A204.1 (cell line): ENCODE results near the gene MGAT3.
"Not testable (repeated sequence)": the region's sequence is repeated elsewhere in the genome, so short reads cannot be mapped to it uniquely, and the experiment has no call there.

ENCODE experiments used
- FAIRE-seq: peaks from 2 replicates; lab custom pipeline; 2012; peaks lifted over from hg19 to GRCh38; lab: Jason Lieb, UNC

MGAT3 gene

DNA sequence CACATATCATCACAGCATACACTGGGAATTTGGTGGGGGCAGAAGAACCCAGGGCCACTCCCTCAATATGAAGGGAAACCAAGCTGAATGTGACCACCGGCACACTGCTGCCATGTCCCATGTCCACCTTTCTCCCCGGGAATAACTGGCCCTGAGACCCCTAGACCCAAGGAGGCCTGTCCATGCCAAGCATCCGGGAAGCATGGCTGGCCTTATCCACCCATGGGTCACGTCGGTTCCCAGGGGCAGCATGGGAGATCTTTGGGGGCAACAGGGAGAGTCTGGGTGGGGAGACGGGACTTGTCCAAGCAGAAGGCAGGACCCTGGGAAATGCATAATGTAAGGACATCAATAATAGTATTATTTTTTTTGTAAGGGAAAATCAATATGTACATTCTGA lies 34.9 kb downstream of the MGAT3 start:
- no peak for FAIRE-seq

GRCh38 chr22:39492186-39492585 lies 35.4 kb downstream of the MGAT3 start:
- FAIRE-seq = no peak

DNA sequence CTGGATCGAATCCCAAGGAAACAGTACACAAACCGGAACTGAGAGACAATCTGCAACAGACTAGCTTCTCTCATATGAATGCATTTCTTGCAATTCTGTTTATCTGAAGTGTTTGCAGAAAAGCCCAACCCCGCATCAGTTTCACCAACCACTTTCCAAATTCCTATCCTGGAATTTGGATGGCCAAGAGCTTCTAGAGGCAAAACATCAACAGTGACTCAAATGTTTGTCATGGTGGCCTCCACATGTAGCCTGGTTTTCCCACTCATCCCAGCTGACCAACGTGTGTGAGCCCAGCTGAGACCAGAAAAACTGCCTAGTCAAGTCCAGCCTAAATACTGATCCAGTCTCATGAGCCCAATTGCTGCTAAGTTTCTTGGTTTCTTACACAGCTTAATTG lies 36.9 kb downstream of the MGAT3 start:
- FAIRE-seq = no peak

DNA sequence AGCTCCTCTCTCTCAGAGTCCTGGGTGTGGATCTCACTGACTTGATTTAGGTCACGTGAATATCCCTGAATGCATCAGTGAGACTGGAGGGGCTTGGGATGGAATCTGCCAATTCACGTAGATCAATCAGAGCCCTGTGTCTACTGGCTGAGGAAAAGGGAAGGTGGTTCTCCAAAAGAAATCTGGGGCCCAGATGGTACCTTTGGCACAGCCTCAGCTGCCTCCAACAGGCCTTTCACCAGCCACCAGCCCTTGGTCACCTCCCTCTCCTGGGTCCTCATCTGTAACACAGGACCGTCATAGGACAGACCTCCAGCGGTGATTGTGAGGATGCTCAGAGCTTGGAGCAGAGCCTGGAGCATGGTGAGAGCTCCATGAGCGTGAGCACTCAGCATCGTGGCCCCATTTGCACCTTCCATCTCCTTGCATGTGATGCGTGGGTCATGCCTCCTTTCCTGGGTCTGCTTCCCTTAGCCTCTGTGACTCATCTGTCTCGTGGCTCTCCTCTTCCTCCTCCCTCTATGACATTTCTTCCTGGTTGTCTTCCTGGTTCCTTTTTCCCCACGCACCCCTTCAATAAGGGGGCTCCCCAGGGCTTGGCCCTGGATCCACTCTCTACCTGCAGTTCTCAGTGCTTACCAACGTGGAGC lies 37.8 kb downstream of the MGAT3 start:
- FAIRE-seq = no peak

GRCh38 chr22:39496131-39496838 lies 39.5 kb downstream of the MGAT3 start:
- FAIRE-seq = peak; percentile 64

DNA sequence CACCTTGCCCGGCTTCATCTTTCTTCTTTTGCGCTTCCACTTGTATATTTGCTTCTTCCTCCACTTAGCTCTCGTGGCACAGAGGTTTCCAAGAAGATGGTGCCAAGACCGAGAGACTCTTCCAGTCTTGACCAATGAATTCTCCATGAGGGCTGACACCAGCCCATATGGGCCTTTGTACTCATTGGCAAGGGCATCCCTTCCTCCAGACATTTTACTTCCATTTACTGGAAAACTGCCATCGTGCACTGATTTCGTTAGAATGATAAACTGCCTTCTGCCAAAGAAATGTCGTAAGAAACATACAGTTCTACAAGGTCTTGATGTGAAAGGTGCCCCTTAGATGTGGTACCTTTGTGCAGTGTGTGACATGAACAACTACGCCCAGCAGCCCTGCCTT lies 40.6 kb downstream of the MGAT3 start:
- no peak for FAIRE-seq

- FAIRE-seq = no peak
Measured at GRCh38 chr22:39498368-39498767, 41.6 kb downstream of the MGAT3 start.

DNA sequence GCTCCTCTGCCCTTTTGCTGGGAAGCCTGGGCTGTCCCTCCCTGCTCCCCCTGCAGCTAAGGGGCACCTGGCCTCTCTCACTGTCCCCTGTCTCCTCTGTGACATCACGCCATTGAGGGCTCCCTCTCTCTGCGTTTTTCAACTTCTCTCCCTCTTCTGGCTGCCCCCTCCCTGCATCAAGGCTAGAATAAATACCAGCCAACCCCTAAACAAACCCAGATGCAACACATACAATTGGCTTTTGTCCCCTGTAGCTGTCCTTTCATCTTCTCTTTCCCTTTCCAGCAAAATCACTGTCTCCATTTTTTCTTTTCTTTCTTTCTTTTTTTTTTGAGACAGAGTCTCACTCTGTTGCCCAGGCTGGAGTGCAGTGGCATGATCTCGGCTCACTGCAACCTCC lies 42.0 kb downstream of the MGAT3 start:
- no peak for FAIRE-seq

DNA sequence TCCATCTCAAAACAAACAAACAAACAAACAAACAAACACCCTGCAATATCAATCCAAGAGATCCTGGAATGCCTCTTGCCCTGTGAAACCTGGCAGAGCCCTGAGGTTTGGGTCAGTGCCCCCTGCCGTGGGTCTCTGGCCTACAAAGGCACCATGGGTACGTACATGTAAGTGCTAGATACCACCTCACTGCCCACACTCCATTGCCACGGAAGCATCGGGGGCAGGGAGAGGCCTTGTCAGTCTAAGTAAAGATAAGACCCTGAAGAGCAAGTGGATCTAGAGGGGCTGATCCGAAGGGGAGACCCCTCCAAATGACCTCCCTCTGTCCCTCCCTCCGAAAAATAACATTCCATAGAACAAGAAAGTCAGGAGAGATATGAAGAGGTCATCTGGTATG lies 43.3 kb downstream of the MGAT3 start:
- no peak for FAIRE-seq

- no peak for FAIRE-seq
Measured at GRCh38 chr22:39501644-39502108, 44.9 kb downstream of the MGAT3 start.

GRCh38 chr22:39502109-39502788 lies 45.4 kb downstream of the MGAT3 start, which contains the start of gene MIEF1:
Gene MIEF1, plus strand, starts transcription at chr22:39502290. Its CDS starts 9,005 bp downstream, at chr22:39511295.
- peak; percentile 97 for FAIRE-seq

- FAIRE-seq = no peak
Measured at GRCh38 chr22:39502789-39503409, 46.1 kb downstream of the MGAT3 start.

DNA sequence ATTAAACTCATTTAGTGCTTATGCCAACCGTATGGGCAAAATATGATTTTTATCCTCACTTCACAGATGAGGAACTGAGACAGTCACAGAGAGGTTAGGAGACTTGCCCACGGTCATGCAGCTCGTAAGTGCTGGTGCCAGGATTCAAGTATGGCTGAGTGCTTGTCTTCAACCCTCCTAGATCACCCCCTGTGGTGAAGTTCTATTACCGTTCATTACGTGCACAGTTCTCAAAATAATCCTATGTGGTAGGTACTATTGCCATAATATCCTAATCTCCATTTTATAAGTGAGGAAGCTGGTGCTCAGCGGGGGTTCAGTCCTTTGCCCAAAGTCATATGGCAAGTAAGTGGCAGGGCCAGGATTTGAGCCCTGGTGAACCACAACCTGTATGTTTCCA lies 46.8 kb downstream of the MGAT3 start:
- no peak for FAIRE-seq

GRCh38 chr22:39504071-39504470 lies 47.3 kb downstream of the MGAT3 start:
- FAIRE-seq = no peak

DNA sequence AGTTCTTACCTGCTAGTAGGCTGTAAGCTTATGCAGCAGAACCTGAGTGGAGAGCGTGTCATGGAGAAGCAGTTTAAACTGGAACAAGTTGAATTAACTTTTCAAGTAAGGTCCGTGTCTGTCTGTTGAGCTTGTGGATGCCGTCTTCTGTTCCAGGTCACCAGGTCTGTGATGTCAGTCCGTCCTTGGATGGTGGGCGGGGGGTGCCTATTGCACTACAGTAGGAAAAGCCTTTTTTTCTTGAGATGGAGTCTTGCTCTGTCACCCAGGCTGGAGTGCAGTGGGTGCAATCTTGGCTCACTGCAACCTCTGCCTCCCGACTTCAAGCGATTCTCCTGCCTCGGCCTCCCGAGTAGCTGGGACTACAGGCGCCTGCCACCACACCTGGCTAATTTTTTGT lies 50.2 kb downstream of the MGAT3 start:
- not testable (repeated sequence) for FAIRE-seq

- no peak for FAIRE-seq
Measured at GRCh38 chr22:39508393-39508792, 51.6 kb downstream of the MGAT3 start.

- no peak for FAIRE-seq
Measured at GRCh38 chr22:39510529-39511149, 53.8 kb downstream of the MGAT3 start.

GRCh38 chr22:39511226-39511625 lies 54.4 kb downstream of the MGAT3 start:
- FAIRE-seq = no peak

- FAIRE-seq = no peak
Measured at GRCh38 chr22:39512026-39512425, 55.2 kb downstream of the MGAT3 start.

DNA sequence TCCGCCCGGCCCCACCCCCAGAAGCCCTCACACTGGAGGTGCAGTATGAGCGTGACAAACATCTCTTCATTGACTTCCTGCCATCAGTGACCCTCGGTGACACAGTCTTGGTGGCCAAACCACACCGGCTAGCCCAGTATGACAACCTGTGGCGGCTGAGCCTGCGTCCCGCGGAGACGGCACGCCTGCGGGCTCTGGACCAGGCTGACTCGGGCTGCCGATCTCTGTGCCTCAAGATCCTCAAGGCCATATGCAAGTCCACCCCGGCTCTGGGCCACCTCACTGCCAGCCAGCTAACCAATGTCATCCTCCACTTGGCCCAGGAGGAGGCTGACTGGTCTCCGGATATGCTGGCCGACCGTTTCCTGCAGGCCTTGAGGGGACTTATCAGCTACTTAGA lies 57.0 kb downstream of the MGAT3 start:
- FAIRE-seq = no peak

DNA sequence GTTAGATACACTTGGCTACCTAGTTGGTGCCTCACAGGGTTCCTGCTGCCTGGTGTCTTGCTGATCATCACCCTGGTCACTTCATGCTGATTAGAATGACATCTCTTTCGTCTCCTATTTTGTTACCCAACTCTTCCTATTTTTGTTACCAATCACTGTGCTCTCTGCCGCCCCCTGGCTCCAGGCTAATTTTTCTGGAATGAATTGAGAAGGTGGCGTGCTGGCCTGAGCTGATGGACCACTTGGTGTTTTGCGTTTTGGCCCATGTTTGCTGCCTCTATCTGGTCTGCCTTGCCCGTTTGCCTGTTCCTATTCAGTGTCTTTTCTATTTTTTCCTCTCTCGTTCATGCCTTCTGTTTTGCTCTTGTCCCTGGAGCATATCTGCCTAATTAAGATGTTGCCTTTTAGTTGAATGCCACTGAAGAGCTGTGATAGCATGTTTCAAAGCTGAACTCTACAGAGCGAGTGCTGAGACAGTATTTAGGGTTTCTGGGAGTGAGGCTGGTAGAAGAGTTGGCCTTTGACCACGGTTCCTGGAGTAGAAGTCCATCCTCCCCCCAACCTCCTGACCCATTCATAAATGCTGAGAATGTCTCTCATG lies 57.7 kb downstream of the MGAT3 start:
- FAIRE-seq = no peak
